Keratinocyte (primary cell): Measurements from ENCODE around the gene CDC6. TPM values are rescaled to one million over a fixed set of nuclear protein-coding genes. Genes with fewer than 3 reads are reported as not detected.

Experiments
- DNase-seq: peaks from one replicate; pipeline ENCODE4 v3.0.0-alpha.2; 2011; ENCODE audit warnings: low read depth, missing footprints, low spot score
- FAIRE-seq: peaks from 2 replicates; lab custom pipeline; 2011; peaks lifted over from hg19 to GRCh38; lab: Jason Lieb, UNC
- H2AFZ ChIP-seq: 2 replicates; pipeline ENCODE4 v1.6.0; 2012; ENCODE audit warnings: low read length, control low read depth, inconsistent platforms; ENCODE audit not compliant: control insufficient read depth
- H3K27ac ChIP-seq: 2 replicates; pipeline ENCODE4 v1.5.1; 2011; ENCODE audit warnings: low read length; ENCODE audit not compliant: control insufficient read depth, insufficient read depth
- H3K27me3 ChIP-seq: 3 replicates; pipeline ENCODE4 v1.6.0; 2011; ENCODE audit warnings: low read length; ENCODE audit not compliant: control insufficient read depth, insufficient read depth; ENCODE audit errors: extremely low read depth
- H3K36me3 ChIP-seq, 2 experiments: 2 replicates in 1 of 2; 3 replicates in 1 of 2; pipeline ENCODE4 v1.5.1; 2011; ENCODE audit warnings: low read length in 2 of 2, mild to moderate bottlenecking in 1 of 2; ENCODE audit not compliant: control insufficient read depth in 2 of 2, insufficient read depth in 2 of 2; ENCODE audit errors: extremely low read depth in 1 of 2
- H3K4me1 ChIP-seq: 3 replicates; pipeline ENCODE4 v1.5.1; 2011; ENCODE audit warnings: low read length; ENCODE audit not compliant: control insufficient read depth, insufficient read depth; ENCODE audit errors: extremely low read depth
- H3K4me2 ChIP-seq: 3 replicates; pipeline ENCODE4 v1.6.0; 2011; ENCODE audit warnings: low read depth, low read length; ENCODE audit not compliant: control insufficient read depth, insufficient read depth; ENCODE audit errors: extremely low read depth
- H3K4me3 ChIP-seq, 3 experiments: fragments of 200-600 bp in 1 of 3; sonication (generic) in 1 of 3; 2 replicates in 2 of 3; 3 replicates in 1 of 3; pipeline ENCODE4 v1.5.1; 2011 to 2016; ENCODE audit warnings: low read length in 3 of 3, mild to moderate bottlenecking in 3 of 3, control low read depth in 2 of 3, inconsistent platforms in 1 of 3, low read depth in 1 of 3, mixed read lengths in 1 of 3, mixed run types in 1 of 3, moderate library complexity in 1 of 3; ENCODE audit not compliant: control insufficient read depth in 2 of 3, insufficient read depth in 2 of 3; ENCODE audit errors: extremely low read depth in 1 of 3
- H3K79me2 ChIP-seq: 2 replicates; pipeline ENCODE4 v1.6.0; 2012; ENCODE audit warnings: low read length; ENCODE audit not compliant: control insufficient read depth, insufficient read depth
- H3K9ac ChIP-seq: 3 replicates; pipeline ENCODE4 v1.6.0; 2011; ENCODE audit warnings: low read length; ENCODE audit not compliant: control insufficient read depth, insufficient read depth; ENCODE audit errors: extremely low read depth
- H3K9me1 ChIP-seq: 3 replicates; pipeline ENCODE4 v1.6.0; 2011; ENCODE audit warnings: low read length; ENCODE audit not compliant: control insufficient read depth, insufficient read depth; ENCODE audit errors: extremely low read depth
- H3K9me3 ChIP-seq: 2 replicates; pipeline ENCODE4 v1.5.1; 2012; ENCODE audit warnings: low read depth, low read length; ENCODE audit not compliant: control insufficient read depth
- H4K20me1 ChIP-seq: 3 replicates; pipeline ENCODE4 v1.6.0; 2011; ENCODE audit warnings: low read length; ENCODE audit not compliant: control insufficient read depth, insufficient read depth; ENCODE audit errors: extremely low read depth
- CTCF ChIP-seq, 3 experiments: IDR thresholded peaks in 1 of 3; conservative IDR thresholded peaks in 1 of 3; optimal IDR thresholded peaks in 1 of 3; 2 replicates in 2 of 3; 3 replicates in 1 of 3; pipeline versions ENCODE3 to v1.5.1; 2011; ENCODE audit warnings: low read length in 3 of 3, mild to moderate bottlenecking in 3 of 3, moderate library complexity in 2 of 3, control low read depth in 1 of 3, inconsistent platforms in 1 of 3; ENCODE audit not compliant: insufficient read depth in 2 of 3; ENCODE audit errors: extremely low read depth in 1 of 3
- EZH2 ChIP-seq: IDR thresholded peaks from one replicate; pipeline ENCODE4 v1.6.1; 2012; ENCODE audit warnings: inconsistent platforms, mild to moderate bottlenecking, low read length, moderate library complexity
- dilution Hi-C: fragments of 300-500 bp; cut with MboI; formaldehyde crosslinking; loops from one replicate; pipeline ENCODE4 v1.7.0; 2020; ENCODE audit warnings: low sequenced_read_pairs; ENCODE audit not compliant: extremely low pct_ligation_motif_present
- polyA plus RNA-seq, 5 experiments: library from polyadenylated mRNA; depleted of rRNA in 3 of 5; stranded (reverse) in 3 of 5; stranded (forward) in 1 of 5; unstranded in 1 of 5; fragments of >200 nt; gene quantifications; 1 replicate in 1 of 5; 2 replicates in 3 of 5; 3 replicates in 1 of 5; pipeline versions ENCODE4 v1.2.1 to v1.2.3, GENCODE V29; 2011 to 2012; ENCODE audit warnings: missing spikeins in 2 of 5, low read depth in 1 of 5, low replicate concordance in 1 of 5

CDC6 gene
- polyA plus RNA-seq, 1 donor (not counting 4 experiments of a cell fraction or from before 2014, with no cell fraction given) = 28.0 TPM

DNA sequence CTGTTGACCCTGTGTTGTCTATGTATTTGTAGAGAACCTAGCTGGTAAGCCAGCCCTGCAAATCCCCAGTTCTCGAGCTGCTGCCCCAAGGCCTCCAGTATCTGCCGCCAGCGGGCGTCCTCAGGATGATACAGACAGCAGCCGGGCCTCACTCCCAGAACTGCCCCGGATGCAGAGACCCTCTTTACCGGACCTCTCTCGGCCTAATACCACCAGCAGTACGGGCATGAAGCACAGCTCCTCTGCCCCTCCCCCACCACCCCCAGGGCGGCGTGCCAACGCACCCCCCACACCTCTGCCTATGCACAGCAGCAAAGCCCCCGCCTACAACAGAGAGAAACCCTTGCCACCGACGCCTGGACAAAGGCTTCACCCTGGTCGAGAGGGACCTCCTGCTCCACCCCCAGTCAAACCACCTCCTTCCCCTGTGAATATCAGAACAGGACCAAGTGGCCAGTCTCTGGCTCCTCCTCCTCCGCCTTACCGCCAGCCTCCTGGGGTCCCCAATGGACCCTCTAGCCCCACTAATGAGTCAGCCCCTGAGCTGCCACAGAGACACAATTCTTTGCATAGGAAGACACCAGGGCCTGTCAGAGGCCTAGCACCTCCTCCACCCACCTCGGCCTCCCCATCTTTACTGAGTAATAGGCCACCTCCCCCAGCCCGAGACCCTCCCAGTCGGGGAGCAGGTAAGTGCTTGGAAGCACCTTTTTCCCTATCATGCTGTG is 23.1 kb upstream of the CDC6 start:
- Histone ChIP-seq H3K9ac (no peak overlapping the region), H3K9me1 (no peaks in the 10 kb centered on the region), H3K79me2 (no peaks in the 10 kb centered on the region), H3K27me3 (no peaks in the 10 kb centered on the region), H3K4me3 (no peak overlapping the region), H3K27ac (no peak overlapping the region), H3K9me3 (no peaks in the 10 kb centered on the region), H3K4me1 (no peaks in the 10 kb centered on the region), H3K36me3 (peaks cover 37 to 40% of the 10 kb centered on the region in 2 experiments), H3K4me2 (no peak overlapping the region), H2AFZ (no peak overlapping the region), H4K20me1 (no peaks in the 10 kb centered on the region)
- FAIRE-seq (no peak), DNase-seq (no peak)
- no peak for TF ChIP-seq EZH2
- no peak for TF ChIP-seq CTCF (optimal IDR thresholded peaks at IDR 0.05 in 1 of 3, IDR thresholded peaks at IDR 0.05 in 1 of 3, conservative IDR thresholded peaks at IDR 0.05 in 1 of 3; ENCODE audit: extremely low read depth in 1 of 3, insufficient read depth in 2 of 3, low read length in 3 of 3)
- dilution Hi-C loops = no loop called here

DNA sequence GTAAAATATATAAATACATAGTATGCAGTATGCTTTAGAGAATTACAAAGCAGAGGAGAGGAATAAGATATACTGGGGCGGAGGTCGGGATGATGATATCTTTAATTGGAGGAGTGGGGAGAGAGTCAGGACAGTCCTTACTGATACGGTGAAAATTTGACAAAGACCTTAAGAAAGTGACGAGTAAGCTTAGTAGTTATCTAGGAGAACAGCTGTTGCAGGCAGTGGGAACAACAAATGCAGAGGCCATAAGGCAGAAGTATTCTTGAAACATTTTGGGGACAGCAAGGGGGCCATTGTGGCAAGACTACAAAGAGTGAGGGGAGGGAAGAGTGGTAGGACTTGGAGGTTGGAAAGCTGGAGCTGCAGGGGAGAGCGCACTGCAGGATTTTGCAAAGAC is 22.3 kb upstream of the CDC6 start:
- dilution Hi-C loops = no loop called here
- Histone ChIP-seq H3K36me3 (peaks cover 35 to 37% of the 10 kb centered on the region in 2 experiments), H3K27ac (no peak overlapping the region), H4K20me1 (no peaks in the 10 kb centered on the region), H3K79me2 (no peaks in the 10 kb centered on the region), H3K4me1 (no peaks in the 10 kb centered on the region), H3K4me2 (no peak overlapping the region), H3K4me3 (no peak overlapping the region), H2AFZ (no peak overlapping the region), H3K9me1 (no peaks in the 10 kb centered on the region), H3K27me3 (no peaks in the 10 kb centered on the region), H3K9ac (no peak overlapping the region), H3K9me3 (no peaks in the 10 kb centered on the region)
- no peak for TF ChIP-seq EZH2
- TF ChIP-seq CTCF (optimal IDR thresholded peaks at IDR 0.05 in 1 of 3, IDR thresholded peaks at IDR 0.05 in 1 of 3, conservative IDR thresholded peaks at IDR 0.05 in 1 of 3; ENCODE audit: extremely low read depth in 1 of 3, insufficient read depth in 2 of 3, low read length in 3 of 3) = no peak
- DNase-seq = no peak
- FAIRE-seq = no peak
